ENCODE measurements around the gene COL16A1. TPM values are rescaled to one million over a fixed set of nuclear protein-coding genes. Genes with fewer than 3 reads are reported as not detected.

COL16A1 gene
- total RNA-seq, 1 experiment from 2014 or later: 10.3 TPM

- Histone ChIP-seq H3K36me3 (replicated peaks; ENCODE audit: control insufficient read depth, insufficient read depth, low read length) (no peaks in the 10 kb centered on the region; the same call in 1 of the 2 replicates), H3K27me3 (ENCODE audit: control insufficient read depth, insufficient read depth, low read length) (no peaks in the 10 kb centered on the region), H3K4me3 (ENCODE audit: insufficient read depth, low read depth, low read length) (no peak overlapping the region)
- DNase-seq: no peak
Measured at GRCh38 chr1:31693231-31693630, 10.6 kb downstream of the COL16A1 start.

GRCh38 chr1:31691951-31692350, 11.9 kb downstream of the COL16A1 start:
- H3K27me3 ChIP-seq (ENCODE audit: control insufficient read depth, insufficient read depth, low read length): no peaks in the 10 kb centered on the region
- no peak overlapping the region for H3K4me3 ChIP-seq (ENCODE audit: insufficient read depth, low read depth, low read length)
- no peaks in the 10 kb centered on the region for H3K36me3 ChIP-seq (replicated peaks; ENCODE audit: control insufficient read depth, insufficient read depth, low read length)
- DNase-seq: no peak

GRCh38 chr1:31691446-31691845, 12.4 kb downstream of the COL16A1 start:
- Histone ChIP-seq H3K27me3 (ENCODE audit: control insufficient read depth, insufficient read depth, low read length) (no peaks in the 10 kb centered on the region), H3K4me3 (ENCODE audit: insufficient read depth, low read depth, low read length) (no peak overlapping the region), H3K36me3 (replicated peaks; ENCODE audit: control insufficient read depth, insufficient read depth, low read length) (no peaks in the 10 kb centered on the region)
- DNase-seq: no peak

GRCh38 chr1:31690921-31691320, 12.9 kb downstream of the COL16A1 start:
- DNase-seq: no peak
- Histone ChIP-seq H3K36me3 (replicated peaks; ENCODE audit: control insufficient read depth, insufficient read depth, low read length) (no peaks in the 10 kb centered on the region), H3K27me3 (ENCODE audit: control insufficient read depth, insufficient read depth, low read length) (no peaks in the 10 kb centered on the region), H3K4me3 (ENCODE audit: insufficient read depth, low read depth, low read length) (no peak overlapping the region)

- H3K36me3 ChIP-seq (replicated peaks; ENCODE audit: control insufficient read depth, insufficient read depth, low read length): no peaks in the 10 kb centered on the region
- no peak for DNase-seq
- no peak overlapping the region for H3K4me3 ChIP-seq (ENCODE audit: insufficient read depth, low read depth, low read length)
- no peaks in the 10 kb centered on the region for H3K27me3 ChIP-seq (ENCODE audit: control insufficient read depth, insufficient read depth, low read length)
Measured at GRCh38 chr1:31689854-31690253, 14.0 kb downstream of the COL16A1 start.

- Histone ChIP-seq H3K27me3 (ENCODE audit: control insufficient read depth, insufficient read depth, low read length) (no peaks in the 10 kb centered on the region), H3K36me3 (replicated peaks; ENCODE audit: control insufficient read depth, insufficient read depth, low read length) (no peaks in the 10 kb centered on the region), H3K4me3 (ENCODE audit: insufficient read depth, low read depth, low read length) (no peak overlapping the region)
- no peak for DNase-seq
Measured at GRCh38 chr1:31689379-31689778, 14.4 kb downstream of the COL16A1 start.

GRCh38 chr1:31688233-31688918, 15.4 kb downstream of the COL16A1 start:
- H3K4me3 ChIP-seq (ENCODE audit: insufficient read depth, low read depth, low read length): no peak overlapping the region
- H3K36me3 ChIP-seq (replicated peaks; ENCODE audit: control insufficient read depth, insufficient read depth, low read length): no peaks in the 10 kb centered on the region
- no peaks in the 10 kb centered on the region for H3K27me3 ChIP-seq (ENCODE audit: control insufficient read depth, insufficient read depth, low read length)
- DNase-seq: no peak

GRCh38 chr1:31687601-31688000, 16.2 kb downstream of the COL16A1 start:
- Histone ChIP-seq H3K4me3 (ENCODE audit: insufficient read depth, low read depth, low read length) (no peak overlapping the region), H3K27me3 (ENCODE audit: control insufficient read depth, insufficient read depth, low read length) (no peaks in the 10 kb centered on the region), H3K36me3 (replicated peaks; ENCODE audit: control insufficient read depth, insufficient read depth, low read length) (no peaks in the 10 kb centered on the region)
- DNase-seq: no peak

GRCh38 chr1:31685795-31686194, 18.0 kb downstream of the COL16A1 start:
- no peak for DNase-seq
- H3K27me3 ChIP-seq (ENCODE audit: control insufficient read depth, insufficient read depth, low read length): no peaks in the 10 kb centered on the region
- H3K4me3 ChIP-seq (ENCODE audit: insufficient read depth, low read depth, low read length): no peak overlapping the region
- no peaks in the 10 kb centered on the region for H3K36me3 ChIP-seq (replicated peaks; ENCODE audit: control insufficient read depth, insufficient read depth, low read length)

GRCh38 chr1:31683997-31684396, 19.8 kb downstream of the COL16A1 start:
- no peaks in the 10 kb centered on the region for H3K36me3 ChIP-seq (replicated peaks; ENCODE audit: control insufficient read depth, insufficient read depth, low read length)
- DNase-seq: peak; percentile 91

GRCh38 chr1:31681415-31681814, 22.4 kb downstream of the COL16A1 start:
- Histone ChIP-seq H3K27me3 (ENCODE audit: control insufficient read depth, insufficient read depth, low read length) (no peaks in the 10 kb centered on the region), H3K36me3 (replicated peaks; ENCODE audit: control insufficient read depth, insufficient read depth, low read length) (no peaks in the 10 kb centered on the region; the same call in 1 of the 2 replicates), H3K4me3 (ENCODE audit: insufficient read depth, low read depth, low read length) (no peak overlapping the region)
- no peak for DNase-seq

More at GRCh38 chr1:31683997-31684396, 19.8 kb downstream of the COL16A1 start:
- H3K27me3 ChIP-seq (ENCODE audit: control insufficient read depth, insufficient read depth, low read length): no peaks in the 10 kb centered on the region
- no peak overlapping the region for H3K4me3 ChIP-seq (ENCODE audit: insufficient read depth, low read depth, low read length)

- no peak overlapping the region for H3K4me3 ChIP-seq (ENCODE audit: insufficient read depth, low read depth, low read length)
- peak; percentile 71 for DNase-seq
- no peaks in the 10 kb centered on the region for H3K27me3 ChIP-seq (ENCODE audit: control insufficient read depth, insufficient read depth, low read length)
- no peaks in the 10 kb centered on the region; the same call in 1 of the 2 replicates for H3K36me3 ChIP-seq (replicated peaks; ENCODE audit: control insufficient read depth, insufficient read depth, low read length)
Measured at GRCh38 chr1:31679676-31680230, 24.1 kb downstream of the COL16A1 start.

- H3K36me3 ChIP-seq (replicated peaks; ENCODE audit: control insufficient read depth, insufficient read depth, low read length): no peaks in the 10 kb centered on the region; the same call in 1 of the 2 replicates
- DNase-seq: no peak
- H3K4me3 ChIP-seq (ENCODE audit: insufficient read depth, low read depth, low read length): no peak overlapping the region
- H3K27me3 ChIP-seq (ENCODE audit: control insufficient read depth, insufficient read depth, low read length): no peaks in the 10 kb centered on the region
Measured at GRCh38 chr1:31679091-31679490, 24.7 kb downstream of the COL16A1 start.

GRCh38 chr1:31678681-31679080, 25.1 kb downstream of the COL16A1 start:
- H3K4me3 ChIP-seq (ENCODE audit: insufficient read depth, low read depth, low read length): no peak overlapping the region
- no peak for DNase-seq
- H3K27me3 ChIP-seq (ENCODE audit: control insufficient read depth, insufficient read depth, low read length): no peaks in the 10 kb centered on the region
- H3K36me3 ChIP-seq (replicated peaks; ENCODE audit: control insufficient read depth, insufficient read depth, low read length): no peaks in the 10 kb centered on the region; the same call in 1 of the 2 replicates

- DNase-seq: no peak
- no peak overlapping the region for H3K4me3 ChIP-seq (ENCODE audit: insufficient read depth, low read depth, low read length)
- H3K36me3 ChIP-seq (replicated peaks; ENCODE audit: control insufficient read depth, insufficient read depth, low read length): no peaks in the 10 kb centered on the region; the same call in 1 of the 2 replicates
- H3K27me3 ChIP-seq (ENCODE audit: control insufficient read depth, insufficient read depth, low read length): no peaks in the 10 kb centered on the region
Measured at GRCh38 chr1:31677949-31678348, 25.9 kb downstream of the COL16A1 start.

Data from H7 (cell line).